Tongue (tissue), 2 donors: ENCODE data around the gene MYO5C. TPM values are rescaled to one million over a fixed set of nuclear protein-coding genes. Genes with fewer than 3 reads are reported as not detected.
"Not testable (repeated sequence)": the region's sequence is repeated elsewhere in the genome, so short reads cannot be mapped to it uniquely, and the experiment has no call there.

Experiments
- DNase-seq: peaks from one replicate; pipeline ENCODE4 v3.0.0-alpha.2; 2015
- total RNA-seq: library from RNA; depleted of rRNA; stranded (reverse); fragments of >200 nt; gene quantifications from one replicate; pipeline ENCODE4 v1.2.3, GENCODE V29; 2014

The MYO5C gene
- total RNA-seq, 1 donor from 2014 or later = 11.0 TPM

DNA sequence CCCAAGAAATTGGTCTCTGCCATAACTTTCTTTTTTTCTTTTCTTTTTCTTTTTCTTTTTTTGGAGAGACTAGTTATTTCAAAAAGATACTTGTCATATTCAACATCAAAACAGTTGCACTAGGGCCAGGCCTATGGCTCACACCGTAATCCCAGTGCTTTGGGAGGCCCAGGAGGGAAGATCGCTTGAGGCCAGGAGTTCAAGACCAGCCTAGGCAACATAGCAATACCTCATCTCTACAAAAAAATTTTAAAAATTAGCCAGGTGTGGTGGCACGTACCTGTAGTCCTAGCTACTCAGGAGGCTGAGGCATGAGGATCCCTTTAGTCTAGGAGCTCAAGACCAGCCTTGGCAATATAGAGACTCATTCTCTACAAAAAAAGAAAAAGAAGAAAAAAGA lies 55.4 kb downstream of the MYO5C start:
- no peak for DNase-seq

DNA sequence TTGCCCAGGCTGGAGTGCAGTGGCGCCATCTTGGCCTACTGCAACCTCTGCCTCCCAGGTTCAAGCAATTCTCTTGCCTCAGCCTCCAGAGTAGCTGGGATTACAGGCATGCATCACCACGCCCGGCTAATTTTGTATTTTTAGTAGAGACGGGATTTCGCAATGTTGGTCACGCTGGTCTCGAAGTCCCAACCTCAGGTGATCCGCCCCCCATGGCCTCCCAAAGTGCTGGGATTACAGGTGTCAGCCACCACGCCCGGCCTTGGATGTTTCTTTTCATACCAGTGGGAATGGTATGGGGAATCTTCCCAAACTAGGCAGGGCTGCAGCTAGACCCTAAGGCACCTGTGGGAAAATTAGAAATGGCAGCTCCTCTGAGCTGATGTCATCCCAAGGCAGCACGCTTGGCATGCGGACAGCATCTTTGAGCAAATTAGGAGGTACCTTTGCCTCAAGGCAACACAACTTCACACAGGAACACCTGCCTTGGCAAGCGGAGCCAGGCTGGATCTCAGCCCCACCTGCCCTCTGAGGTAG lies 56.5 kb downstream of the MYO5C start:
- not testable (repeated sequence) for DNase-seq

DNA sequence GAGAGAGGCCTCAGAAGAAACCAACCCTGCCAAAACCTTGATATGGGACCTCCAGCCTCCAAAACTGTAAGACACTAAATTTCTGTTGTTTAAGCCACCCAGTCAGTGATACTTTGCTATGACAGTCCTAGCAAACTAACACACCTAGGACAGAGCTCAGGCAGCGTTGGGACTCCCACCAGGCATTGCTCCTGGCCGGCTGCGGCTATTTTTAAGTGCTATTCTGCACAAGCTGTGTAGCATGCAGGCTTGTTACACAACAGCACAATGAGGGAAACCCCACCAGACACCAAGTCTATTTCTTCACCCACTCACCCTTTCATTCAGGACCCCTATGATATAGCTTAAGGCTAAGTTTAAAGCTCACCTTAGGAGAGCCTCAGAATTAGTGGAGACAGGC lies 57.5 kb downstream of the MYO5C start:
- DNase-seq = no peak

DNA sequence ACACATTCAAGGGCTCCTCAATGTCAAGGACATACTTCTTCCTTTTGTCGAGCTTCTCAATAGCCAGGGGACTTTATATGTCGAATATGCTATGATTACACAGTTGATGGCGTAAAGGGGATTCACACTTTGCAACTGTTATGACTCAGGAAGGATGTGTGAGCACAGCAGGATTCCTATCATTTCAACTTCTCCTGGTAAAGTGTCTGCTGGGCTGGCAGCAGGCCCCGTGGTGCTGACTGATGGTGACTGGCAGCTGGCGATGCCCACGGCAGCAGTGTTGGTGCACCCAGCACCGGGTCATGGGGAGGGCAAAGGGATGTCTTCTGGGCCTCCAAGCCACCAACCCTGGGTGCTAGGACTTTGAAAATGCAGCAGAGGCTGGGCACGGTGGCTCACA lies 59.6 kb downstream of the MYO5C start:
- DNase-seq = no peak

DNA sequence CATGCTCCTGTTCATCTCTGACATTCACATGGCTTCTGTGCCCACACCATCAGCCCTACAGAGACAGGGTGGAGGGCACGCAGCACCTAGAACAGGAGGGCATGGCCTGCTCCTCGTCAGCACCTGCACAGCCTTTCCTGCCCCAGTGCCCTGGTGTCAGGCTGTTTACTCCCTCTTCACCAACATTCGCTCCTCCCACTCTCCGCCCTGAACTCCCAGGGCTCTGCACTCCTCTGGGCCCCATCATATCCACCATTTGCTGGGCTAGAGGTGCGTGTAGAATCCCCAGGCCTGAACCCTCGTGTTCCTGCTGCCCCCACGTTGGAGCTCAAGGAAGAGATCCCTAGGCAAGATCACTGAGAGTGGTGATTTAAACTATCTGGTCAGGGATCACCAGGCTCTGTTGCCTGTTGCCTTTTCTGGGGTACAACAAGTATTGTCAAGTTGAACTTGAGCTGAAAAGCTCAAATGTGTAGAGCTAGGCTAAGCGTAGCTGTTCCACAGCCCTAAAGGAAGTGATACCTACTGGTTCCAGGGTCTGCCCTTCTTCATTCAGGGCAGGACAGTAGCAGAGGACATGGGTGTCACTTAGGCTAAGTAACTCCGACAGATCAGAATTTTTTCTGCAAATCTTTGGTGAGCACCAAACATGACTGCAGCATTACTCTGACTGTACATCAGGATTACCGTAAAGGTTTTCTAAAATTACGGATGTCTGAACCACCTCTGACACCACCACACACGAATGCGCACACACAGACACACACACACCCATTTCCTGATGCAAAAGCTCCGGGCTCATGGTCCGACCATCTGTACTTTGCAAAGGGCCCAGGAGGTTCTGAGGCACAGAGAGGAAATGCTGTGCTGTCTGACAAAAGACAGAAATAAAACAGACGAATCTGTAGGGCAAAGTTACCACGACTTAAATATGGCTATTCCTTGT lies 60.7 kb downstream of the MYO5C start:
- DNase-seq = no peak

DNA sequence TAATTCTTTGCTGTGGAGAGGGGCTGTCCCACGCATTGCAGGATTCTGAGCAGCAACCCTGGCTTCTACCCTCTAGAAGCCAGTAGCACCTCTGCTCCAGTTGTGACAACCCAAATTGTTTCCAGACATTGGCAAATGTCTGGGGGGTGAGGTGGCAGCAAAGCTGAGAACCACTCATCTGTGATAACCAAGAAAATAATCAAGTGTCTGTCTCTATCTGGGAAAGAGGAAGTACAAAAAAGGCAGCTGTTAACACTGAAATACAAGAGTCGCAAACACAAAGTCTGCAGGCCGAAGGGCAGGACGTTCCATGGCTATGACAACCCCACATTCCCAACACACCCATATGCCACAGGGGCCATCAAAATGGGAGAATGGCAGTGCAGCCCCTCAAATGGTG lies 62.2 kb downstream of the MYO5C start:
- DNase-seq = no peak

DNA sequence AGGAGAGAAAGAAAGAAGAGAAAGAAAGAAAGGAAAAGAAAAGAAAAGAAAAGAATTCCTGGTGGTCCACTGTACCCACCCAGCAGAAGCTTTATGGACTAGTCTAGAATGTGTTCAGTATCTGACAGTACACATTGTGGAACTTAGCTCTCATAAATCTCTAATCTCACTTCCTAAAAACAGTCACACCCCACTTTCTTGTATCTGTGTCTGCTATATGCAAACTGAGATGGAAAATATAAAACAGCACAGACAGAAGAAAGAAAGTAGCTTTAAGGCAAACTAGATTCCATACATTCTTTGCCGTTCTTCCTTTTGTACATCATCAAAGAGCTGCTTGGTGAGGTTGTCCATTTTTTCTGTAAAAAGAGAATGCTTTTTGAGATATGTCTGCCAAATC lies 63.3 kb downstream of the MYO5C start:
- DNase-seq = no peak

DNA sequence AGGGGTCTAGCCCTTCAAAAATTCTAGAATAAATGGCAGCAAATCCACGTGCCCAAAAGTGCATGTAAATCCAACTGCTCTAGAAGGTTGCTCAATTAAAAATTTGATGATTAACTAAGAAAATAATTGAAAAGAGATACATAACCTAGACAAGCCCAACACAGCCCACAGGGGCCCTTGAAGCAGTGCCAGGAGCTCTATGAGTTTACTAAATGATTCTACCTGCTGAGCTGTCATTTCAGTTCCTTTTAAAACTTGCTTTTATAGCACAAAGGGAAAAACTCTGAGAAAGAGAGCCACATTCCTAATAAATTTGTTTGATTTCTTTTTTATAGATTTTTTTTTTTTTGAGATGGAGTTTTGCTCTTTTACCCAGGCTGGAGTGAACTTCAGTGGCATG lies 65.5 kb downstream of the MYO5C start:
- DNase-seq = no peak

DNA sequence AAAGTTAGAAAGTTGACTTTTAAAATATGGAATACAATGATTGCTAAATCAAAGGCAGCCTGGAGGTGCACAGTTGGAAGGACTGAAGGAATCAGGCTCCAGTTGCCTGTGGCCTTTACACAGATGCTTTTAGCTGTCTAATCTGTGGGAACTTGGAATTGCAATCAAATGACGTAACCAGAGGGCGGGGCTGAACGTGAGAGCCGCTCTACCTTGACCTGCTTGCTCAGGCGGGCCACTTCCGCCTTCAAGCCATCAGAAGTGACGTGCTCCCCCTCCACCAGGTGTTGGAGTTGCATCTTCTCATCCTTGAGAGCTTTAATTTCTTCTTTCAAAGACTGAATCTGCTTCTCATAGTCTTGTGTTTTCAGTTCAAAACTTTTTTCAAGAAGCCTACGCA lies 66.7 kb downstream of the MYO5C start:
- DNase-seq = no peak

DNA sequence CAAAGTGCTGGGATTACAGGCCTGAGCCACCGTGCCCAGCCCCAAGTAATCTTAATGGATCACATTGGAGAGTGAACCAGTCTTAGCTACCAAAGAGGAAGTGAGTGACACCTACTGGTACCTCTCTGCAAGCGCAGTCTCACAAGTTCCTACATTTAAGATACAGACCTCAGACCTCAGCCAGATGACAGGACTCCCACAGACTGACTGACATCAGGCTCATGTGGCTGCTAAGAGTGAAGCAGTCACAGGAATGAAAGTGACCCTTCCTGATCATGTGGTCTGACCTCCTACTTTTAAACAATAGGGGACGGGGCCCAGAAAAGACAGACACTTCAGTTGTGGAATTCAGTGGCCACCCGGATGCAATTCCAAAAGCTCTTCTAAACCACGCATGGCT lies 68.1 kb downstream of the MYO5C start:
- peak; percentile 81 for DNase-seq

DNA sequence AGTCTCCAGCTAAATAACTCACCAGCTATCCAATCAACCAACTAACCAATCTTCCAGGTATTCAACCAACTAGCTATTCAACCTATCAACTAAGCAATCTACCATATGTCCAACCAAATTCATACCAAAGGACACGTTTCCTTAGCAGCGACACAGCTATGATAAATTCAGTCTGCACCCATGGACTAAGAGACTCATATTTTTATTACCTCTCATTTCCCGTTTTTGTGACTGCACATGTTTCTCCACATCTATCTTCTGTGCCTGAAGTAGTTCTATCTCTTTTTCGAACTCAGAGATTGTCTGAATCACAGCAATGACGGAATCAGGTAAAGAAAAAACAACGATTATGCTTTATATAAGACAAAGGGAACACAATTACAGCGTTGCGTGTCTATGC lies 70.4 kb downstream of the MYO5C start:
- DNase-seq = no peak

DNA sequence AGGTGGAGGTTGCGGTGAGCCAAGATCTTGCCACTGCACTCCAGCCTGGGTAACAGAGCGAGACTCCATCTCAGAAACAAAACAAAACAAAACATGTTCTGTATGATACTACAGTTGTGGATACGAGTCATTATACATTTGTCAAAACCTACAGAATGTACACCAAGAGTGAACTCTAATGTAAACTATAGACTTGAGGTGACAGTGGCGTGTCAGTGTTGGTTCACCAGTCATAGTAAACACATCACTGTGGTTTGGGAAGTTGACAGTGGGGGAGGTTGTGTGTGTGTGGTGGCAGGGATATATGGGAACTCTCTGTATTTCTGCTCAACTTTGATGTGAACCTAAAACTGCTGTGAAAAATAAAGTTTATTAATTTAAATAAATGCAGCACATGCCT lies 71.4 kb downstream of the MYO5C start:
- DNase-seq = no peak

DNA sequence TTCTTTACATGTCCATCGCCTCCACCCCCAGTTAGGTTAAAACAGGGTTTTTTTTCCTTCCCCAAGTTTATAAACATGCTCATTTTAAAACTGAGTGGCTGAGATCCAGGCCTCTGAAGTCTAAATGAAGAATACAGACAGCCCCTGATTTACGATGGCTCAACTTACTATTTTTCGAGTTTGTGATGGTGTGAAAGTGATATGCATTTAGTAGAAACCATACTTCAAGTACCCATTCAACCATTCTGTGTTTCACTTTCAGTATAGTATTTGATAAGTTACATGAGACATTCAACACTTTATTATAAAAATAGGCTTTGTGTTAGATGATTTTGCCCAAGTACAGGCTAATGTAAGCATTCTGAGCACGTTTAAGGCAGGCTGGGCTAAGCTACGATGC lies 73.9 kb downstream of the MYO5C start:
- DNase-seq = no peak

DNA sequence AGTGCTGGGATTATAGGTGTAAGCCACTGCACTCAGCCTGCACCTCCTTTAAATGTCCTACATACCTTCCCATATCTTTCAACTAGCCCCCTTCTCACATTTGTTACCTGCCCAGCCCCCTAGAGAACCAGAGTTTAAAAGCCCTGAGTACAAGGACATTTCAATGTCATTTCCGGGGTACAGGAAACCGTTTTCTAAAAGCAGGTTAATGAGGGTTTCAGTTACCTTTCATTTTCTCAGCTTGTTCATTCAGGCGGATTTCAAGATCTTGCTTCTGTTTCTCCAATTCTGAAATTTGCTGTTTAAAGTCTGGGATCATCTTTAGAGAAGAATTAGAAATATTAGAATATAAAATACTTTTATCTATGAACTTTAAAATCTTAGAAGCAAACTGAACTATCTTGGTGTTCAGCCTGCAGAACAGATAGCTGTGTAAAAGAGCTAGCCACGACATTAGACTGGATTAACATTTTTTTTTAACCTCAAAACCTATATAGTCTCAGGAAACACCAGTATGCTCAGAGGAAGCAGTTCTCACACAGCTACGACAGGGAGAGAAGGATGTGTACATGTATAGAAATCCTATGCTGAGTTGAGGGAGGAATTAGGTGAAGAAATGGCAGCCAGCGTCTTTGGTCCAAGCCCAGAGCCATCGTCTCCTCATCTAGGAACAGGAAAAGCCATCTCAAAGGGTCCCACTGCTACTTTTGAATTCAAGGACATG lies 74.5 kb downstream of the MYO5C start:
- no peak for DNase-seq

DNA sequence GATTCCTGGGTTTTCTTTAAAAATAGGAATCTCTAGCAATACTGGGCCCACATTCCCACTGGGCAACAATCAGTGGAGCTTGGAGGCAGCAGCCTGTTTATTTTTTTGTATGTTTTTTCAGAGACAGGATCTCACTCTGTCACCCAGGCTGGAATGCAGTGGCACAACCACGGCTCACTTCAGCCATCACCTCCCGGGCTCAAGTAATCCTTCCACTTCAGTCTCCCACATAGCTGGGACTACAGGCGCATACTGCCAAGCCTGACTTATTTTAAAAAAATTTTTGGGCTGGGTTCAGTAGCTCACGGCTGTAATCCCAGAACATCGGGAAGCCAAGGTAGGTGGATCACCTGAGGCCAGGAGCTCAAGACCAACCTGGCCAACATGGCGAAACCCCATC lies 75.4 kb downstream of the MYO5C start:
- DNase-seq = no peak

DNA sequence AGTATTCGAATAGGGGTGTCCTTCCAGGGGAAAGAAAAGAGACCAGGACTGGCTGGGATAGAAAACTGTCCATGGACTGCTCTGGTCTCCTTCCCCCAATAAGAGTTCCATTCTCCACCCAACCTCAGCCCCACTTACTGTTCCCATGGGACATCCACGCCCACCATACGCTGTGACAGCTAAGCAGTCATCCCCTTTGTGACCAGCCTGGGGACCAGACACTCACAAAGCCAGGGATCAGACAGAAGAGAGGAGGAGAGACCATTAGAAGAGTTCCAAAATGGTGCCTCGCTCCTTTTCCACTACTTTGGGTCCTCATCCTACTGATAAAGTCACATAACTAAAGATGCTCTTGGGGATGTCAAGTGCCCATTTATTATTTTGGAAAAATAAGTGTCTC lies 76.8 kb downstream of the MYO5C start:
- DNase-seq = no peak

DNA sequence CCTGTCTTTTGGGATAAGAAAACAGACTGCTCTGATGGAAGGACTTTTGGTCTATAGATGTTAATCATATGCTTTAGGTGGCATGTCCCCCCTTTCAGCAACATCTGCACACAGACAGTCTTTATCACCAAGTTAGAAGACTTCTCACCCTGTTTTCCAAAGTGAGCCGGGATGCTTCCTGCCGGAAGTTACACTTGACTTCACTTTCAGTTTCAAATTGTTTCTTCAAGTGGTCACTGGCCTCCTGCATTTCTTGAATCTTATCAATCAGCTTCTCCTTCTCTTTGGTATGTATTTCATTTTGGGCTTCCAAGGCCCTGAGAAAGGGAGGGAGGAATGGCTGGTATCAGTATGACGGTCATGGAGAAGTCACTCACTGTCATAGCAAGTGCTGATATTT lies 77.2 kb downstream of the MYO5C start:
- no peak for DNase-seq

DNA sequence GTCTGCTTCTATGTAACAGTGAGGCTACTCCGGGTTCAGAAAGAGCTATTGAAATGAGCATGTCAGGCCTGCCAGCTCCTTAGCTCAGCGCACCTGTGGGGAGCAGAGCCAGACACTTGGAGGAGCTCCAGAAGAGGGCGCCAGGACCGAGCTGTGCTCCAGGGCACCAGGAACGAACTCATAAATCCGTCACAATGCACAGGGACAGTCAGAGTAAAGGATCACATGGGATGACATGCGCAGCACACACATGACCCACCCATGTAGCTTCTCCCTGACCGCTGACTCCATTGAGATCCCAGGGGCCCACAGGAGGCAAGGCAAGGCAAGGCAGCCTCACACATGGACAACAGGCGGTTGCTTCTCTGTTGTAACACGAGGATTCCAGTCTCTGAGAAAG lies 78.4 kb downstream of the MYO5C start:
- DNase-seq = no peak

DNA sequence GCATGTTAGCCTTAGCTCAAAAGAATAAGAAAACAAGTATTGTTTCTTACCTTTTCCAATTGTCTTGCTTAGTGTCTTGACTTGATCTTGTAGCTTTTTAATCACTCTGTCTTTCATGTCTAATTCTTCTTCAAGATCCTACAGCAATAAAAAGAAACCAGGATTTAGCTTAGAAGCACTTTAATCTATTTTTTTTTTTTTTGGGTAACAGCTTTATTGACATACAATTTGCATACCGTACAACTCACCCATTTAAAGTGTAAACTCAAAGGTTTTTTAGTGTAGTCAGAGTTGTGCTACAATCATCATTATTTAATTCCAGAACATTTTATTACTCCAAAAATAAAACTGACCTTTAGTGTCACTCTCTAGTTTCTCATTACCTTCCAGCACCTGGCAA lies 81.1 kb downstream of the MYO5C start:
- no peak for DNase-seq

DNA sequence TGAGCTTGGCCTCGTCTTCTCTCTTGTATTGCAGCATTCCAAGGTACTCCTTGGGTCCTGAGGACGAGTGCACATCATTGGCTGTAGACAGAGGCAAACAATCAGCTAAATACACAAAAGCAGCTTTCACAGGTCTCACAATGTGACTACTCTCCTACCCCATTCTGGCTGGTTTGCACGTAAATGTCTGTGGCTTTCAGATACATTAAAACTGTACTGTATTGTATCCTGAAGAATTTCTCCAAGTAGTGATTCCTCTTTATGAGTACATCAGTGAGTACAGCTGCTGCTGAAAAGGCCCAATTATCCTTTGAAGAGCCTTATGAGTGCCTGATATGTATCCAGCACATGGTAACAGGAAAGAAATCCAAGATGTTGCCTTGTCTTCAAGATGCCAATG lies 82.4 kb downstream of the MYO5C start:
- DNase-seq = no peak

DNA sequence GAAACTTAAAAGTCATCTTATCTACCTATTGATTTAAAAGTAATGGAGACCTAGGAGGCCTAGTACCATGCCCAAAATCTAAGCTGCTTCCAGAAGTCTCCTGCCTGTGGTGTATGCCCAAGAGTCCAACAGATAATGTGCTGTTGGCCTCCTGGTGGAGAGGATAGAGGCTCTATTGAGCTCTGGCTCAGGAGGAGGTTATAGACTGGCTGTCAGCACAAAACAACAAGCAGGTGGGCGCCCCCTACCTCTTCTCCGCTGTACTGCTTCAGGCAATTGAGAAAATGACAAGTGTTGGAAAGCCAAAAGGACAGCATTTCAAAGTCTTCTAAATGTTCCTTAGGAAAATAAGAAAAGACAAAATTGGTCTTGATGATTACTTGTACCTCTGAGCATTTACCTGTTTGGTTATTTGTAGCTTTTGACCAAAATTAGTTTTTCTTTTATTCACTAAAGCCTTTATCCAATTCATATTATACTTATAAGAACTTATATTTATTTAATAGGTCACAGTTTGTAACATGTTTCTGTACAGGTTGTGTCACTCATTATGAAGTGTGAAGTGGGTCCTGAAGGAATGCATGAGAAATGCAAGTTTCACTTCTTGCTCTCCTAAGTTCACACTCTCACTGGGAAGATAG lies 87.2 kb downstream of the MYO5C start:
- peak; percentile 28 for DNase-seq

DNA sequence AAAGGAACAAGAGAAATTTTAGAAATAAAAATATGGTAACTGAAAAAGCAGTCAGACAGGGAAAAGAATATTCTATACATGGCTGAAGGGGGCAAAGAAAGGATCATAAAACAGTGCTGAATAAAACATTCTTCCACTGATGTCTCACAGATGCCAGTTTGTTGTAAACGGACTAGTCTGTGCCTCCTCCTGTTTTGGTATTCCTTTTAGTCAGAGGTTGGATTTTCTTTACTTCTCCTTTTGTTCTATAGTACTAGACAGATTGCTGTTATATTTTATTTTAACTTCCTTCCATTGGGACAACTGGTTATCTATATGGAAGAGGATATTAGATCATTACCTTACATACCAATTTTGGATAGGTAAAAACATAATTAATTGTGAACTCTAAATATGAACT lies 88.4 kb downstream of the MYO5C start:
- DNase-seq = no peak

DNA sequence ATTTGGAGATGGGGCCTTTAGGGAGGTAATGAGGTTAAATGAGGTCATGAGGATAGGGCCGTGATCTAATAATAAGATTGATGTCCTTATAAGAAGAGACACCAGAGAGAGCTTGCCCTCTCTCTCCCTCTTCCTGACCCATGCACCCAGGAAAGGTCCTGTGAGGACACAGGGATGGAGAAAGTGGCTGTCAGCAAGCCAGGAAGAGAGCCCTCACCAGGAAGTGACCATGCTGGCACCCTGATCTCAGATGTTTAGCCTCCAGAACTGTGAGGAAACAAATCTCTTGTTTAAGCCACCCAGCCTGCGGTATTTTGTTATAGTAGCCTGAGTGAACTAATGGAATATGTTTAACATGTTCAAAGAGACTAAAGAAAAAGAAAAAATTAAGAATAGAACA lies 89.2 kb downstream of the MYO5C start:
- DNase-seq = no peak
